Endometrial microvascular endothelial cells (primary cell): Measurements from ENCODE around the gene PHF1. TPM values are rescaled to one million over a fixed set of nuclear protein-coding genes. Genes with fewer than 3 reads are reported as not detected.

Experiments
- in situ Hi-C: cut with HindIII; loops from 2 replicates; pipeline ENCODE4 v1.10.0; 2017; ENCODE audit warnings: low sequenced_read_pairs, low pct_unique_long_range_greater_than_20kb; ENCODE audit errors: inconsistent ontology term
- total RNA-seq: library from RNA; depleted of rRNA; stranded (reverse); fragments of >200 nt; gene quantifications from one replicate; pipeline ENCODE4 v1.2.3, GENCODE V29; 2015; ENCODE audit errors: inconsistent ontology term

The PHF1 gene
- total RNA-seq, 1 donor from 2014 or later, result 20.3 TPM

GRCh38 chr6:33415831-33416230, 5.0 kb downstream of the PHF1 start:
- in situ Hi-C loops, result no loop called here

DNA sequence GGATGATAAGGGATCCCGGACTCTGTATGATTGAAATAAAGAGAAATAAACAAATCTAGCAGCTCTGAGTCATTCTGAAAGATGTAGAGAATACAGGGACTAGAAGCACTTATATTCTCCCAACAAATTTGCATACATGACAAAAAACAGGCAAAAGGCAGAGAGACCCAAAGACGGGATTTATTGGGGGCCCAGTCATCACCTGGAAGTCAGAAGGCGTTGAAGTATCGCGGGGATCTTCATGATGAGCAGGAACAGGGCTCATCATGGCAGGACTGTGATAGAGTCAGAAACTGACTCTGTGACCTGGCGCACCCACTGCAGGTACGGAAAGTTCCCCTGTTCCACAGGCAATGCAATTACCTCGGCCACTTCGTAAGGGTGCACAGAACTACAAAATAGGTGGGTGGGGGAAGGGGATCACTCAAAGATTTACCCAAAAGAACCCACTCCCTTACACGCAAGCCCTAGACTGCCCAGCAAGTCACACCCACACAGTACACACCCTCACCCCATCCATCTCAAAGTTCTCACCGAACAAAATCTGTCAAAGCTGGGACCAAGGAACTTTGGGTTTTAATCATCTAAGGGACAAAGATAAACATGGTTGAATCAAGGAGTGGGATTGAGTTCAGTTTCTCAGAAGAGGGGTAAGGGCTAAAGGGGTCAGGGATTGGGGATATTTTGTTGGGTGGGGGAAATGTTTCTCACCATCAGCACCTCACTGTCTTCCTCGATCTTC, 5.7 kb downstream of the PHF1 start:
- in situ Hi-C loops, result no loop called here

DNA sequence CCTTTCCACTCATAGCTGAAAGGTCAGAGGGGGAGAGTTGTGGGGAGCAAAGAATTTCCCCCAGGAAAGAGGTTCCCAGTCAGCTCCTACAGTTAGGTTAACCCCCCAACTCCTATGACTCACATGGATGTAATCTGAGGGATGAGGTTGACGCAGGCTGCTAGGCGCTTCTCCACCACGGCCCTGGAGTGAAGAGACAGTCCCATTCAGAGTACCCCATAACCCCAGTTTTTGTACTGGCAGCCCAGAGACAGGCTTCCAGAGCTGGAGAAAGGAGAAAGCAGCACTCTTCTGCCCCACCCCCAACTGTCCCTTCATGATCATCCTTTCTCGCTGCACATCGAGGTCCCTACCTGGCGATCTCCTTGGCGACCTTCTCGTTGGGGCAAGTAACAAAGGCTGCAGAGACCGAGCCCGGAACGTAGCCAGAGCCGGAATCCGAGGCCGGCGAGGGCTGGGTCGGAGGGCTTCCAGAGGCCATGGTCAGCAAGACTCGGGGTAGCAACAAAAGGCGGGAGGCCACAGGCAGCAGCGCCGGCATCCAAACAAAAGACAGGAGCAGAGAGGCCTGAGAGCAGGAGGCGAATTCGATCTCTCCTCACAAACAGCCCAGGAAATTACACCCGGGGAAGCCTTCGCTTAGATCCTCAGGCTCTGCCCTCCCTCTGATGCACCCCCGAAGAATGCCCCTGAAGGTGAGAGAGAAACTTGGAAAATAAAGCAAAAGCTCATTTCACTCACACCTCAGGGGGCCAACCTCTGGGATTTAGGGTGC, 6.5 kb downstream of the PHF1 start:
- in situ Hi-C loops, result no loop called here

DNA sequence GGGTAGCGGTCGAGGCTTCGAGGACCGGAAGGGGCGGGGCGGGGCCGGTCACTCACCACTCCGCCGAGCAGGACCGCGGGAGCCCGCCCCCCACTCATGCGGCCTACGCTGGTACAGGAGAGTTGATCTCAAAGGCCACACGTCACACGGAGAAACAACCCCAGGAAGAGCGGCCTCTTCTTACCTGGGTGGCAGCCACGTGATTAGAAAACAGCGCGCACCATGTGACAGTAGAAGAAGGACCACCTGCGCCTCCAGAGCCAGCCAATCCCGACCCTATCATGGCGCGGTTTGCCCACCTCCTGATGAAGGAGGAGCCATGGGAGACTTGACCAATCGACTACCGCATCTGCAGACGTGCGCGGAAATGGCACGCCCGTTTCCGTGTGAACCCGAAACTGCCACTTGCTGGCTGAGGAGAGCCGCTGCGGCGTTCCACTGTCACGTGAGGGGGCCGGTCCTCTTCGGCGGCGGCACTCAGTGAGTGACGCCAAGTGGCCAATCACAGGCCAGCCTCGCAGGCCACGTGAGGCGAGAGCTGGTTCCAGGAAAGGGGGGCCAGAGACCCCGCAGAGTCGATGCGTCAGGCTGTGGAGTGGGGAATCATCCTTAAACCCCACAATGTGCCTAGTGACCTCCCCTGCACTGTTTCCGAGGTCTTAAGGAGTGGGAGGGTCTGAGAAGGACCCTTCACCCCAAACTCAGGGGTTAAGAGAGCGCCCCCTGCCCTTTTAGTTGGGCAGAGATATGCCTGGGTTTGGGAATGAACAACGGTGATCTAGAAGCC, 7.3 kb downstream of the PHF1 start, which contains the start of gene CUTA:
Gene CUTA, minus strand, starts transcription at position 205 of the 787 bp plus-strand sequence. Its CDS starts 107 bp downstream, at position 98.
- in situ Hi-C loops, result no loop called here

- in situ Hi-C loops, result no loop called here
Measured at GRCh38 chr6:33418690-33419291, 8.0 kb downstream of the PHF1 start.

DNA sequence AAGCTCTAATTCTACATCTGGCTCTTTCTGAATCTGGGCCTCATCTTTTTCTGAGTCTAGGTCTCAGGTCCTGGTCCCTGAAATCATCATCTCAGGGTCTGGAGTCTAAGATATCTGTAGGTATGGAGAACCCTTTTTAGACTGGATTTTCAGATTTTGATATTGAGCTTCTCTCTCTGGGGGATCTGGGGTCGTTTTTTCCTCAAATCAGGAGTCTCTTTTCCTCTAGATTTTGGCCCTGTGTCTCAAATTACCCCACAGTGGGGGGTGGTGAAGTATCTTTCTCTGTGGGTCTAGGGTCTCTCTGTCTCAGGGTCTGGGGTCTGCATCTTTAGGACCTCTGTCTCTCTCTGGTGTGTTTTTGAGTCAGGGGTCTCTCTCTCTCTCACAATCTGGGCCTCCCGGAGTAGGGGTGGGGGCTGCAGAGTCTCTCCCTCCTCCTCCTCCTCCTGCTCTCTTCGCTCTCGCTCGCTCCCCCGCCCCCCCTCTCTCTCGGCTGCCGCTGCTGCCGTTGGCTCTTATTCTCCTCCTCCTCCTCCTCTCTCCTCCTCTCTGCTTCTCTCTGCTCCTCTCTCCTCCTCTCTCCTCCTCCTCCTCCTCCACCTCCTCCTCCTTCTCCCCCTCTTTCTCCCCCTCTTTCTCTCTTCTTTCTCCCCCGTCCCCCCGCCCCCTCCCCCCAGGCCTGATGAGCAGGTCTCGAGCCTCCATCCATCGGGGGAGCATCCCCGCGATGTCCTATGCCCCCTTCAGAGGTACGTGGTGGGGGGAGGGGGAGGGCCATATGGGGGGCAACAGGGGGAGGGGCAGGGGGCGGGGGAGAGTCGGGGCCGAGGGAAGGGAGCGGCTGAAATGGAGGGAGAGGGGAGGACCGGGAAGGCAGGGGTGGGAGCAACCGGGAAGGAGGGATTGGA, 9.0 kb downstream of the PHF1 start, which contains the start of gene SYNGAP1:
Gene SYNGAP1, plus strand, starts transcription at position 486 of the 911 bp plus-strand sequence. Its CDS starts 200 bp downstream, at position 686.
- in situ Hi-C loops, result no loop called here

- in situ Hi-C loops, result no loop called here
Measured at GRCh38 chr6:33420491-33421343, 9.9 kb downstream of the PHF1 start.

DNA sequence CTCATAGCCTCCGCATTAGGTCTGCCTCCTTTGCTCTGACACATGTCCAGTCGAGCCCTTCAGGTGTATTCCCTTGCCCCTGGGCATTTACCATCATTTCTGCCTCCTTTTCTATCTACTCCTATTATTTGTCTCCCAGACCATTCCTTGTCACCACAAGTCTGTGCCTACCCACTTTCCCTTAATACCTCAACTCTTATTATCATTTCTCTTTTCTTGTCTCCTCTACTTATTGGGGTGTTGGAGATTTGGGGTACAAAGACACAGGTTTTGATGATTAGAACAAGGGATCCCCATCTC, 10.5 kb downstream of the PHF1 start:
- in situ Hi-C loops, result no loop called here

- in situ Hi-C loops, result no loop called here
Measured at GRCh38 chr6:33423777-33424176, 13.0 kb downstream of the PHF1 start.

DNA sequence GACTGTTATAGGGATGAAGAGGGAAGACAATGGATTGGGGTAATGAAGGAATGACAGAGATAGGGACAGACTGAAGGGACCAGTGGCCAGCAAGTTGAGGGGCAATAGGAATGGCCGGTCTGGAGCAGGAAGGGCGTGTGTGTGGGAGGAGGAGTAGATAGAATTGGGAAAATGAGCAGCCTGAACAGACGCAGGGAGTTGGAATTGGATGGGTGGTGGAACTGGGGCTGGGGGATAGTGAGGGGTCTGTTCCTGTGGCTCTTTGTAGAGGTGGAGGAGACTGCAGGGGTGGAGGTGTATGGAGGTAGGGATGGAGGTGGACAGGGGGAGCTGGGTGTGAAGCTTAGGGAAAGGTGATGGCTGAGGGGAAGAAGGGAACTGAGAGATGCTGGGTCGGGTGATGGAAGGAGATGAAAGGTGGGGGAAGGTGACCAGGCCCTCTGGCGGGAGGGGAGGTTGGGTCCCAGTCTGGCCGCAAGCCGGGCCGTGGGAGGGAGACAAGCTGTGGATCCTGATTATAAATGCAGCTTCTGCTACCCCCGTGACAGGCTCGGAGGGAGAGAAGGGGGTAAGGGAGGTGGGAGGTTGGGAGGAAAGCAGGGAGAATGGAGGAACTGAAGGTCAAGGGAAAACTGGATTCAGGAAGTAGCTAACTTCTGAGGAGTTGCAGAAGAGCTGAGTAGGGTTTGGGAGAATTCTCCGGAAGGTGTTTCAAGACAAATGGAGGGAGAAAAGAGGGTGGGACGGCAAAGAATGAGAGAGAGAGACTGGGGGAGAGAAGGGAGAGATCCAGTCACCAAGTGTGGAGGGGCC, 14.2 kb downstream of the PHF1 start:
- in situ Hi-C loops, result no loop called here

DNA sequence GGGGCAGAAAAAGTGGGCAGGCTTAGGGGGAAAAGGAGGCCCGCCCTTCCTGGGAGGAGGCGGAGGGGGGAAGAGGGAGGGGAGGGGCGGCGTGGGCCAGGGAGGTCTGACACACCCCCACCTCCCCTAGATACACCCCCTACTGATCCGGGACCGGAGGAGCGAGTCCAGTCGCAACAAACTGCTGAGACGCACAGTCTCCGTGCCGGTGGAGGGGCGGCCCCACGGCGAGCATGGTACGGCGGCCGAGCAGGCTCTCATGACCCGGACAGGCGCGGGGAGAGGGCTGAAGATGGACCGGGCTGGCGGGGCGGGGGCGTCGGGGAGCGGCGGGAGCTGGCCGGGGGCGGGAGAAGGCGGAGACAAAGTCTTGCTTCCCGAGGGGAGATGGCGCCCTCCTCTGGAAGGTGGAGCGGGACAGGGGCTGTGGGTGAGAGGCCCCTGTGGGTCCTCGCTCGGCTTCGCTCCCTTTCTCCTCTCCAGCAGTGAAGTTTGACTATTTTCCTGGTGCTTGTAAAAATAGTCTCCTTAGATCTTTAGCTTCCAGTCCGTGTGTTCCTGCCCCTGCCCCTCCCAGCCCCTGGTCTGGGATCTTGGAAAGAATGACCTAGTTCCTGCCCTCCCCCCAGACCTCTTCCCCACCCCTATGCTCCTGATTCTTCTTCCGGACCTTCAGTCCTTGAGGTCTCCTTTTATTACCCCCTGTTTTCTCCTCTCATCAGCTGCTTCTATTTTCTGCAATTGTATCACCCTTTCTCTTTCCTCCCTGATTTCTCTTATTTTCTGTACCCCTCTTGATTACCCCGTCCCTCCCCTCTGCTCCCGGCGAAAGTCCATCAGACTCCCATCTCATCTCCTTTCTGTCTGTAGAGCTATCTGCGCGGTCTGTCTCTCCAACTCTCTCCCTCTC, 15.1 kb downstream of the PHF1 start:
- in situ Hi-C loops, result no loop called here

- in situ Hi-C loops, result no loop called here
Measured at GRCh38 chr6:33426590-33427511, 16.0 kb downstream of the PHF1 start.

DNA sequence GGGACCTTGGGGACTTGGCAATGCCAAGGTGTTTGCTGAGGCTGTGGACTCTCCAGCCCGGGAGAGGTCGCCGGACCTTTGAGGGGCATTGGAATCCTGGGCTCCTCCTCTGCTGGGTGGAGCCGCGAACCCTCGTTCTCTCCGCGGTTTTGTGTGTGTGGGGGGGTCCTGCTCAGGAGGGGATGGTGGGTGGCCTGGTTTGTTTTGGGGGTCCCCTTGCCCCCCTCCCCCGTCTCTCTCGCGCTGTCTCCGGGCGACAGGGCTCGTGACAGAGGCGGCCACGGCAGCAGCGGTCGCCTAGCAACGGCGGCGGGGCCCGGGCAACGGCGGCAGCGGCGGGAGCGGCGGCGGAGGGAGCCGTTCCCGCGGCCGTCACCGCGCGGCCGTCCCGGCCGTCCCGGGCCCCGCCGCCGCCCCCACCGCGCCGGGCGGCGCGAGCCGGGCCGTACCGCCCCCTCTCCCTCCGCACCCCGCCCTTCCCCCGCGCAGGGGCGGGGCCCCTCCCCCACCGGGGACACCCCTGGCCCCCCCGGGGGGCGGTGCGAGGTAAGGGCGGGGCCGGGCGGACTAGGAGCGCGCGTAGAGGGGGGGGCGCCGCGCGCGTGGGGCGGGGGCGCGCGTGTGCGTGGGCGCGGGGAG, 16.9 kb downstream of the PHF1 start:
- in situ Hi-C loops, result no loop called here

- in situ Hi-C loops, result no loop called here
Measured at GRCh38 chr6:33428224-33428965, 17.6 kb downstream of the PHF1 start.
